ENCODE data around the gene DNAJC6.

DNA sequence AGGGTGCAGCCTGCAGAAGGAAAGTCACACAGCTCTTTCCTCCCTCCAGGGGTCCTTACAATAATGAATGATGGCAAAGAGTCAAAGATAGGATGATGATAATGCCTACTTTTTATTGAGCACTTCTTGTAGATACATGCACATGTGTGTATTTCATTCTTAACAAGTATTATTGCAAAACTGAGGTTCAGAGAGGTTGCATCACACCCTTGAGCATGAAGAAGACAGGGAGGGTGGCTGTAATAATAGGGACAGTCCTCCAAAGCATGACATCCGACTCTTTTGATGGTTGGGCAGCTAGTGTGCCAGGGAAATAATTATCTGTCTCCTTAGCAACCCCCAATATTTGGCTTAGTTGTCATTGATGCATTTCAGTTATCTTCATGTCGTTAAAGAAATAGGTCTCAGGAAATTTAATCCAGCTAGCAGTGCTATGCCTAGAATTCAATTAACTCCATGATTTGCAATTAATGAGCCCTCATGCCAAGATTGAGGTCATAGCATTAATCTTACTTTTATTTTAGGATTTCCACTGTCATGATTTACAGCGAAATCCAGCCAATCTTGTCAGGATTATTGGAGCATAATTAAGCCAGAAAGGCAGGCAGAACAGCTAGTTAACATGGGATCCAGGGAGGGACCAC lies 35.0 kb downstream of the DNAJC6 start:
- TF ChIP-seq EZH2 (IDR thresholded peaks at IDR 0.05) (no peak), POLR2AphosphoS5 (IDR thresholded peaks at IDR 0.05; ENCODE audit: borderline replicate concordance, low read depth, low read length) (no peak), FOXP2 (optimal IDR thresholded peaks at IDR 0.05; ENCODE audit: control extremely low read depth, extremely low read length, insufficient read depth) (no peak)
